ENCODE results near the gene TBC1D3B. TPM values are rescaled to one million over a fixed set of nuclear protein-coding genes. Genes with fewer than 3 reads are reported as not detected.
"Not testable (repeated sequence)": the region's sequence is repeated elsewhere in the genome, so short reads cannot be mapped to it uniquely, and the experiment has no call there.

Gene TBC1D3B
- total RNA-seq, 1 donor = 1.1 TPM

GRCh38 chr17:36182176-36183000, 6.0 kb upstream of the TBC1D3B start:
- peak in 1 of 3 donors; percentile 40 for DNase-seq (ENCODE audit: low read depth in 2 of 3, low spot score in 2 of 3)

DNA sequence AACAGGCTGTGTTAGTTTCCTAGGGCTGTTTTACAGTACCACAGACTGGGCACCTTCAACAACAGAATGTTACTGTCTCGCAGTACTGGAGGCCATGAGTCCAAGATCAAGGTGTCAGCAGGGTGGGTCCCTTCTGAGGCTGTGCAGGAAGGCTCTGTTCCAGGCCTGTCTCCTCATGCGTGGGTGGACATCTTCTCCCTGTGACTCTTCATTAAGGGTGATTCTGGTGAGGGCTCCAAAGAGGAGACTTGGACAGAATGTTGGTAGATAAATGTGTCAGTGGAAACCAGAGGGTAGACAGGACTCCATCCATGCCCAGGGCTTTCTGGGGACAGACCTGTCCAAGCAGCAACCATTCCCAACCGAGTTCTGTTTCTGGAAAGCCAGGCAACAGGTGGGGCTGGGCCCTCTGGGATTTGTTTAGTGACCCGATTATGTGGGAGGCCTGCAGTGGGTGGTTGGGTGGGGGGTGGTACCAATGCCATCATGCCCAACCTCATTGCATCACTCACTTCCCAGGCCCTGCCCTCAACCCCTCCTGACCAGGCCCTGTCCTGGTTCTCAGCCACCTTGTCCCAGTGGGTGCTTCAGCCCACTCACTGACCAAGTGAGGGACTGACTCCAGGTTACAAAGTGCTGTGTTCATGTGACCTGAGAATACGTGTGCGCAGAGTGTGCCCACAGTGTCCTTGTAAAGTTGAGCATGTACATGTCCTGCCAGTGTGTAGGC, 5.2 kb upstream of the TBC1D3B start:
- not testable (repeated sequence) for DNase-seq (ENCODE audit: low read depth in 2 of 3, low spot score in 2 of 3)

DNA sequence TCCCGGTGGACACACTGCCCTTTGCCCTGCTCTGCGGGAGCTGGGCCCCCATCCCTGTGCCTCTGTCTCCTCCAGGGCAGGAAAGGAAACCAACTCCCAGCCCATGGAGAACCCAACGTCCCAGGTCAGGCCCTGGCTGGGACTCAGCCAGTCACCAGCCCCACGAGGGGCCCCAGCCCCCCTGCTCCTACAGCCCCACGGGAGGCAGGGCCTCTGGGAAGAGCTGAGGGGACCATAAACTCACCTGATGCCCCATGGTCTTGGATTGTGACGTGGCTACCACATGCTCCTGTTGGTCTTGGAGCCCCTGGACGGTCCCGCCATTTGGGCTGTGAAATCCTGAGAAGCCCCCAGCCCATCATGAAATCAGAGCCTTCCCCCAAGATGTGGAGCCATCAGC, 7.6 kb downstream of the TBC1D3B start:
- DNase-seq (ENCODE audit: low read depth in 2 of 3, low spot score in 2 of 3) = not testable (repeated sequence)

DNA sequence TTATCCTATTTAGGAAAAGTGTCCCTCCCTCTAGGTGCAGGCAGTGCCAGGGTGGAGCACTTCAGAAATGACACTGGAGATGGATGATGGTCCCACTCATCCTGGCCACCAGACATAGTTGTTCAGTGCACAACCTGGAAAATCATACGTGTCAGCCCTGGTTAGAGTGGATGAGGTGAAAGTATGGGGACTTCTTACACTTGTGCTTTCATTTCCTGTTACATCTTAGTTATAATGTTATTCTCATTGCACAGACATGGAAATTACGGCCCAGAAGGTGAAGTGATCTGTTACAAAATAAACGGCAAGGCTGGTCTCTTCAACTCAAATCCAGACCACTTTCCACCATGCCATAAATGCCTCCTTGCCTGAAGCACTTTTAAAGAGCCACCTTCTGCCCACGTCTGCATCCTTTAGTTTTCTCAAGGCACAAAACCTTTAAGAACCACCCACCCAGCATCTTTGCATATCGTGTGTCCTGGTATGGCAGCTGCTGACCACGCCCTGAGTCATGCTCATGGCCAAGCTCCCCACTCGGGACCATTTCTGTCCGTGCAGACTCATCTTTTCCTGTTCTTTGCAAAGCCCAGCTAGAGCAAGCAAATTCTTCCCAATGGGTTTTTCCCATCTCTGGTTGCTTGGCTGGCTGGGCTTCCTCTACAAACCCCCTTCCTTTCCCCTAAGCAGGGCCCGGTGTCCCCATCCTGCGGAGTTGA, 22.4 kb downstream of the TBC1D3B start:
- DNase-seq (ENCODE audit: low read depth in 2 of 3, low spot score in 2 of 3) = no peak

DNA sequence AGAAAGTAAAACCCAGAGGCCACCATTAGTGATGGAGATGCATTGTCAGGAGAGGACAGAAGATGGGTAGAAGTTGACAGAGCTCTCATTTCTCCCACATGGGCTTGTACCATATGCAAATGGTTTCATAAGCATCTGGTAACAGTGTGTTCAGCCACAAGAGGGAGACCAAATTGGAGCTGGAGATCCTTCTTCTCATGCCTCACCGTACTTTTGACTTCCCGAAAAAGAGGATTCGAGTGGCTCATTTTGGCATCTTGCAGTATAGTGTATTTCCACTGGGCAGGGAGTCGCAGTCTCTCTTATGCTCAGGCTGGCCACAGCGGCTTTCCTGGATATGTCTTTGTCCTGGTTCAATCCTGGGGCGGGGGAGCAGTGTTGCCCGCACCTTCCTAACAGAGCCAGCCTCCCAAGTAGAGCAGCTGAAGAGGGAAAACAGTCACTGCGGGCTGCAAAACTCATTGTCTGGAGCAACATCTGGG, 23.8 kb downstream of the TBC1D3B start:
- DNase-seq (ENCODE audit: low read depth in 2 of 3, low spot score in 2 of 3) = no peak

- no peak for DNase-seq (ENCODE audit: low read depth in 2 of 3, low spot score in 2 of 3)
Measured at GRCh38 chr17:36151891-36152638, 24.4 kb downstream of the TBC1D3B start.

- DNase-seq (ENCODE audit: low read depth in 2 of 3, low spot score in 2 of 3) = peak in 2 of 3 donors; percentile 68 to 81
Measured at GRCh38 chr17:36149296-36149820, 27.1 kb downstream of the TBC1D3B start.

DNA sequence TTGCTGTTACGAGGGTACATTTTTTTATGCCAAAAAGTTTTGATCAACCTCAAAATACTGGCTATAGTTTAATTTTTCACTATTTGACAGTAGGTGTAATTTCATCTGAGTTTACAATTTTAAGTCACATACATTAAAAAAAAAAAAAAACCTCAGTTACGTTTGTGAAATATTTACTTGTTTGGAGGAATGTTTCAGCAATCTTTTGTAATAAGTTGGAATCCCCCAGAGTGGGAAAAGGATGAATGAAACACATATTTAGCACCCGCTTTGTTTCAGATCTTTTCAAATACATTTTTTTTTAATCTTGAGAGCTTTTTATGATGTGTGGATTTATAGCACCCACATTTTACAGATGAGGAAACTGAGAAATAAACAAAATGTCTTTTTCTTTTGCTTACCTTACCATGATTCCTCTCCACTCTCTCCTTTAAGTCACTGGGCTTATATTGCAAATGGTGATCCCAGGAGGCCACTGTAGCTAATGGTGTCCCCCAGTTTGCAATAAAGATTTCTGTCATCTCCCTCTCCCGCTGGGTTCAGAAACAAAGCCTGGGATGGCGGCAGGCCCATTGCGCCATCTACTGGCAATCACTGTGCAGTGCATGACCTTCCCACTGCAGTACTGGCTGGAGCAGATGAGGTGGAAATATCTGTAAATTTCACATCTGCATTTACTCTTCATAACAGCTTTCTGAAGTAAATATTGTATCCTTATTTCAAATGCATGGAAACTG, 27.7 kb downstream of the TBC1D3B start:
- peak; percentile 29 to 82 (median 69) for DNase-seq (ENCODE audit: low read depth in 2 of 3, low spot score in 2 of 3)

DNA sequence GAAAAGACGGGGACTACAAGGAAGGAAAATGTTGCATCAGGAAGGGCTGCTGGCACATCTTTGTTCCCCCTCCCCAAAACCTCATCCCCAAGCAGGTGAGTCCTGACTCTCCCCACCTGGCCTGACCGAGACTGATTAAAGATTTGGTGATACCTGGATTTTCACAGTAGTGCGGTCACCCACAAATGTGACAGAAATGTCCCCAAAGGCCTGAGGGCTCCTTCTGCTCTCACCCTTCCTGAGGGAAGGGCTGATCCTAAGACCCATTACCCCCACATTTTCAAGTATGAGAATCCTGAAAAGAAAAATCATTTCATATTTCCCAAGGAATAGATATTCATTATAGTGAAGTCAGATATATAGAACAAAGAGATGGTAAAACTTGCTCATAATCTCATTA, 28.8 kb downstream of the TBC1D3B start:
- no peak for DNase-seq (ENCODE audit: low read depth in 2 of 3, low spot score in 2 of 3)

DNA sequence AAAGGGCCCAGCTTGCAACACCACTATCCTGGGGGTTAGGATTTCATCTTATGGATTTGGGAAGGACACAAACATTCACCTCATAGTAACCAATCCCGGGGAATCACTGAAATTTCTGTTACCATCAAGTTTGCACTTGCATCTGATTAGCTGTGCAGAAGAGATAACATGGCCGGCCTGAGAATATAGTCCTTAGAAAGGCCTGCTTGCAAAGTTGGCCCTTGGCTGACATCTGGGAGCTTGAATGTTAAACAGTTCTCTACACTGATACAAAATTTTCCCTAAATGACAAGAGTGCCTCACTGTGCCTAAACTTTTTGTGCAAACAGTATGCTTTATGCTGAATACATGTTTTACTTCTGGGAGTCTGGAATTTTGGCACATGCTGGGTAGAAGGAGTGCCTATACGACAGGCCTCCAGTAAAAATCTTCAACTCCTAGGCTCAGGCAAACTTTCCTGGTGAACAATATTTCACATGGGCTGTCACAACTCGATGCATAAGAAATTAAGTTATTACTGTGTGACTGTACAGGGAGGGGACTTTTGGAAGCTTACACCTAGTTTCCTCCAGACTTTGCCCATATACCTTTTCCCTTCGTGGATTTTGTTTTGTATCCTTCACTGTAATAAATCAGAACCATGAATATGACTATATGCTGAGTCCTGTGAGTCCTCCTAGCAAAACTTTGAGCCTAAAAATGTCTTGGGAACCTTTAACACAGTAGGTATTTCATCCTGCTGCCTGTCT, 31.3 kb downstream of the TBC1D3B start:
- no peak for DNase-seq (ENCODE audit: low read depth in 2 of 3, low spot score in 2 of 3)

GRCh38 chr17:36144014-36144413, 32.4 kb downstream of the TBC1D3B start:
- no peak for DNase-seq (ENCODE audit: low read depth in 2 of 3, low spot score in 2 of 3)

DNA sequence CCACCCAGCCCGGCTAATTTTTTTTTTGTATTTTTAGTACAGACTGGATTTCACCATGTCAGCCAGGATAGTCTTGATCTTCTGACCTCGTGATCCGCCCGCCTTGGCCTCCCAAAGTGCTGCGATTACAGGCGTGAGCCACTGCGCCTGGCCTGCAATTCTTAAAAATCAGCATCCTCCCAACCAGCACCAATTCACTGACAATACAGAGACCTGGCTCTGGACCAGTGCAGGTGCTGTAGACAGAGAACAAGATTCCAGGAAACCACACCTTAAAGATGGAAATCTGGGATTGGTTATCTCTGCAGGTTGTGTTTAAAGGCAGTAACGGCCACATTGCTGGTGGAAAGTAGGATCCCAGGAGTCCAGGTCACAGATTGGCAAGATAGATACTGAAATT, 33.6 kb downstream of the TBC1D3B start:
- DNase-seq (ENCODE audit: low read depth in 2 of 3, low spot score in 2 of 3) = no peak

- DNase-seq (ENCODE audit: low read depth in 2 of 3, low spot score in 2 of 3) = no peak
Measured at GRCh38 chr17:36142235-36142634, 34.2 kb downstream of the TBC1D3B start.

- no peak for DNase-seq (ENCODE audit: low read depth in 2 of 3, low spot score in 2 of 3)
Measured at GRCh38 chr17:36136439-36136838, 40.0 kb downstream of the TBC1D3B start.

- no peak for DNase-seq (ENCODE audit: low read depth in 2 of 3, low spot score in 2 of 3)
Measured at GRCh38 chr17:36136036-36136435, 40.4 kb downstream of the TBC1D3B start.

DNA sequence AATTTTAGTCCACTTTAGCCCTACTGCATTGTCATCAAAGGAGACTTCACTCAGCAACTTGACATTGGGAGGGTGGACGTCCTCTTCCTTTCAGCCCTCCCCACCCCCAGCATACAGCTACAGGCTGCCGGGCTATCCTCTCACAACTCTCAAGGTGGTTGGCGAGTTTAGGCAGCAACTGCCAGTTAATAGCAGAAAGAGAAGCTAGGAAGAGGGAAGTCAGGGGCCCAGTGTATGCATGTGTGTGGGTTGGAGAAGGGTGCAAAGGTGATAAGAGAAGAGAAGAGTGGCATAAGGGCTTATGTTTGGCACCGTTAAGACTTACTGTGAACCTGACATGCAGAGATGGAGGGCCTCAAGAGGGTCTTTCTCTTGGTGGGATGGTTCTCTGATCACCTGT, 41.0 kb downstream of the TBC1D3B start:
- DNase-seq (ENCODE audit: low read depth in 2 of 3, low spot score in 2 of 3) = peak in 1 of 3 donors; percentile 11

DNA sequence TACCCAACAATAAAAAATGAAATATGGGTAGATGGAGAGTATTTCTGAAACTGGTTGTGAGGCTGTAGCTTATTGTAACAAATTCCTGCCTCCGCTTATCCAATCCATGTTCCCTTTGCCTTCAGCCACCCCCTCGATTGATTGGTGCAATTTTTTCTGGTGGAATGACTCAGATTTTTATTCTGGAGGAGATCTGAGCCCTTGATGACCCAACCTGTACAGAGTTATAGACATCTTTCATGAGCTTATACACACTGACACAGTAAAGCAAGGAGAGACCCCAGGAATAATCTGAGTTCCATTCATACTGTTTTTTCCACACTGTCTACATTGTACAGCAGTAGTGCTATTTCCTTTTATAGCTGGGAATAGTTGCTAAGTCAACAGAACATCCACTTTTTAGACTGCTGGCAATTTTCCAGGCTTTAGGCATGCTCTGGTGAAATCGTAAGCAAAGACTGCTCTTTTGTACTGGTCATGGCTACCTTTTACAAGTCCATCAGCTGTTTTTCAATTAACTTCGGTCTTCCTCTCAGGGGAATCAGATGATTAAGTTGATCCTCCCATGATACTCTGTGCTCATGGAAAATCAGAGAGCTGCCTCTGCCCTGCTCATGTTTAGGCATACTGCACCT, 42.7 kb downstream of the TBC1D3B start:
- DNase-seq (ENCODE audit: low read depth in 2 of 3, low spot score in 2 of 3) = no peak

- DNase-seq (ENCODE audit: low read depth in 2 of 3, low spot score in 2 of 3) = no peak
Measured at GRCh38 chr17:36132421-36132831, 44.0 kb downstream of the TBC1D3B start.

Measured in hematopoietic multipotent progenitor cell (in vitro differentiated cells).